GM18909 (cell line): ENCODE measurements around the gene KCNT1.

ENCODE experiments used
- ATAC-seq: cut with Tn5 transposase; IDR thresholded peaks from one replicate; pipeline ENCODE4 v1.9.1; 2021; ENCODE audit warnings: mild to moderate bottlenecking; ENCODE audit not compliant: unreplicated experiment, poor library complexity

The KCNT1 gene

GRCh38 chr9:135791431-135792267 is 89.7 kb downstream of the KCNT1 start:
- ATAC-seq, result no peak

- ATAC-seq, result no peak
These were observed 90.5 kb downstream of the KCNT1 start for GRCh38 chr9:135792268-135793128.

DNA sequence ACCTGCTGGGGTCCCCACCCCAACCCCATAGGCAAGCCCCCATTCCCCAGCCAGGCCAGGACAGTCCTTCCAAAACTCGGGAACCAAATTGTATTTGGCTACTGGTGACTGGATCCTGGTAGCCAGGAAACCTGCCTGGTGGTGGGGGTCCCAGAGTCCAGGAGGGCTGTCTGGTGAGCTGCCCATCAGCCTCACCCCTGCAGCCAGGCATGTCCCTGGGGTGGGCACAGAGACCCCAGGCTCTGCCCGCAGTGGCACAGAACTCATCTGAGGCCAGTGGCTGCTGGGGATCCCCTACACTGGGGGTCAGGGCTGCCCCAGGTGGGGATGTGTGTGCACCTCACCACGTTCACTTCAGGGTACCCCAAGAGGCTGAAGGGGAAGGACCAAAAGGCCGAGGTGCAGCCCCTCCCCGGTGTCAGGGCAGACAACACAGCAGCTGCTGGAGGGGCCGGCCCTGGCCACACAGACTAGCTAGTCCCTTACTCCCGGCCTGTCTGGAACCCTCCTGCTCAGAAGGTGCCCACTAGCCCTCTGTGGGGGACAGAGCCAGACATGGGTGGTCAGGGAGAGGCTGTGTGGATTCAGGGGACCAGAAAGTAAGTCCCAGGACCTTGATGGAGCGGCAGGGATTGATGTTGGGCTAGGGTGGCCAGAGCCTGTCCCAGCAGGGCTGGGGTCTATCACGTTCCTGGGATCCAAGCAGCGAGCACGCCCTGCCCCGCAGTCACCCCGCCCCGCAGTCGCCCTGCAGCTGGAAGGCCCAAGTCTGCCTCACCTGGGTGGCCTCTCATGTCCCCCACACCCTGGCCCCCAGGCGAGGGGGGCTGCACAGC is 91.5 kb downstream of the KCNT1 start:
- ATAC-seq, result no peak

- no peak for ATAC-seq
These were observed 92.0 kb downstream of the KCNT1 start for GRCh38 chr9:135794057-135794335.

GRCh38 chr9:135794361-135794885 is 92.4 kb downstream of the KCNT1 start:
- no peak for ATAC-seq

GRCh38 chr9:135795391-135795790 is 93.4 kb downstream of the KCNT1 start:
- no peak for ATAC-seq

DNA sequence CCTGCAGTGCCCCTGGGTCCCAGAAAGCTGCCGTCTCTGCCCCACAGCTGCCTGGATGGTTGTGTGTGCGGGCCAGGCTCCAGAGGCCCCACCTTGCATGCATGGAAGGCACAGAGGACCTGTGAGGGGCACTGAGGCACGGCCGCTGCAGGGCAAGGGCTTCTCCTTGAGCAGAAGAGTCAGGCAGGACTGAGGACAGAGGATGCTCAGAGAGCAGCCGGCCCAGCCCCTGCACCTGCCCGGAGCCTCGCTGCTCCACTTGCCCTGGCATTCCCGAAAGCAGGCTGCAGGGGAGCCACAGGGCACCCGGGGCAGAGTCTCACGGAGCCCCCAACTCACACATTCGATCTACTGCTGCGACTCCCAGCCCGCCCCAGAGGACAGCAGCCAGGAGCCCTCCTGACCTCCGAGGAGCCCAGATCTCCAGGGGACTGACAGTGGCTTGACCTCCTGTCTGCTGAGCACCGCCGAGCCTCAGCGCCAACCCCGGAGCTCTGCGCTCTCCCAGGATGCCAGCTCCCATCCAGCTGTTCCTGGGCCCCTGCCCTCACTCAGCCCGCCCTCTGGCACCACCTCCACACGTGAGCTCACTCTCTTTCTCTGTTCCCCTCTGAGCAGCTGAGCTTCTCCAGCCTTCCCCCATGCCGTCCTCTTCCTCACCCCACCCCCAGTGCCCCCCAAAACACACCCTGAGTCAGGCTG is 95.0 kb downstream of the KCNT1 start:
- ATAC-seq, result no peak

GRCh38 chr9:135797507-135798262 is 95.7 kb downstream of the KCNT1 start:
- no peak for ATAC-seq

DNA sequence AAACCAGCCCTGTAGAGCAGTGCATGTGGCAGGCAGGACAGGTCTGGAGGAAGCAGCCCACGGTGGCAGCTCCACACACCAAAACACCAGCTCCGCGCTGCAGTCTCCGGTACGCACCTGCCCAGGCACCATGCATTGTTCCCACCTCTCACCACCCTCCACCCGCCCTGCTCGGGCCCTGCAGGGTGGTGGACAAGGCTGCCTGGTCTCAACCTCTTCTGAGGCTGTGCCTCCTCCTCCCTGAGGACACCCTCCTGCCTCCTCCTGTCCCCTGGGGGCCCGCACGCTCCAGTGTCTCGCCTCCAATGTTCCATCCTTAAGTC is 96.2 kb downstream of the KCNT1 start:
- no peak for ATAC-seq

GRCh38 chr9:135799261-135799660 is 97.3 kb downstream of the KCNT1 start:
- ATAC-seq, result no peak

DNA sequence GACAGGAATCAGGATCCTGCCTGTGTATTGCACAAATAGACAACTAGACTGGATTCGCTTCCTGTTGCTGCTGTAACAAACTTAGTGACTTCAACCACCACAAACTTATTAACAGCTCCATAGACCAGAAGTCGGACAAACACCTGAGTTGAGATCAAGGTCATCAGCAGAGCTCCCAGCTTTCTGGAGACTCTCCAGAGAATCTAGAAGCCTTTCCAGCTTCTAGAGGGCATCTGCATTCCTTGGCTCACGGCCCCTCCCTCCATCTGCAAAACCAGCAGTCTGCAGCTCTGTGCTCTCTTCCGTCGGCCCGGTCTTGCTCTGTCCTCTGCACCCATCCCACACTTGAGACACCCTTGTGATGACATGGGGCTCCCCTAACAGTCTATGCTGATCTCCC is 99.1 kb downstream of the KCNT1 start:
- no peak for ATAC-seq

- no peak for ATAC-seq
These were observed 101.0 kb downstream of the KCNT1 start for GRCh38 chr9:135802876-135803419.

GRCh38 chr9:135803441-135803840 is 101.5 kb downstream of the KCNT1 start:
- ATAC-seq, result no peak

GRCh38 chr9:135804581-135805421 is 102.8 kb downstream of the KCNT1 start:
- ATAC-seq, result no peak

DNA sequence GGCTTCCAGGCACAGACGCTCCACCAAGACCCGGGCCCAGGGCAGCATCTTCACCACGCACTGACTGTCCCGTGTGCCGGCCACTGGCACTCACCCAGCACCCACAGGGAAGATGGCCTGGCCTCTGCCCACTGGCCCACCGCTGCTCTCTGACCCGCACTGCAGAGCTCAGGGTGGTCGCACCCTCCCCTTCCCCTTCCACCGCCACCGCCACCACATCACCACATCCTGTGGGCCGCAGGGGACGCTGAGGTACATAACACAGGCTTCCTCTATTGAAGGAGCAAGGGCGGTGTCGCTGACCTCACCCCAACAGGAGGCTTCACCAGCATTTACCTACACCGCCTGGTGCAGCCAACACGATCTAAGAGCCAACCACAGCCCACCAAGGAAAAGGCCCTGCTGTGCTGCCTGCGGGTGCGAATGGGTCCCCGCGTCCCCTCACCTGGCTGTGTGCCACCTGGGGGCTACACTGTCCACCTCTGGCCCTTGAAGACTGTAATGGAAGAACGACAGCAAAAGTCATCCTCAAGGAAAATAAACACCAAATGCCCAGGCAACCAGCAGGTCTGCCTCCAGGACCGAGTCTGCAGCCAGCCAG is 103.5 kb downstream of the KCNT1 start:
- ATAC-seq, result no peak

DNA sequence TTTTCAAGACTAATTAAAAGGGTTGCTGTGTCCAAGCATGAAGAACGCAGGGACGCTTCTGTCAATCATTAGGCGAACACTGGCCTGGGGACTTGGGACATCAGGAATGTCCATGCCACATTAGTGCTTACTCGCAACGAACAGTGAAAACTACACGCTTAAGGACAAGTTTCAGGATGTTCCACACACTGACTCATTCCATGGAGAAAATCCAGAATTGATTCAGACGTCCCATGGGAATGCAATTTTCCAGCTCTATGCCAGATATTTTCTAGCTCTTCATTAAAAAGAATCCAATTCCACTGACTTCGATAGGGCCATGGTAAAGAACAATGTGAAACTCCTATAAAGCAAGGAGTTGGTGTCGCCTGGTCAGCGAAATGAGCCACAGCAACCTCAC is 107.2 kb downstream of the KCNT1 start:
- no peak for ATAC-seq

- ATAC-seq, result no peak
These were observed 109.0 kb downstream of the KCNT1 start for GRCh38 chr9:135810806-135811575.
